ENCODE measurements around the gene HEXD. TPM values are rescaled to one million over a fixed set of nuclear protein-coding genes. Genes with fewer than 3 reads are reported as not detected.

The HEXD gene
- total RNA-seq, 4 donors from 2014 or later = 15.9 to 53.7 (median 39.8) TPM

DNA sequence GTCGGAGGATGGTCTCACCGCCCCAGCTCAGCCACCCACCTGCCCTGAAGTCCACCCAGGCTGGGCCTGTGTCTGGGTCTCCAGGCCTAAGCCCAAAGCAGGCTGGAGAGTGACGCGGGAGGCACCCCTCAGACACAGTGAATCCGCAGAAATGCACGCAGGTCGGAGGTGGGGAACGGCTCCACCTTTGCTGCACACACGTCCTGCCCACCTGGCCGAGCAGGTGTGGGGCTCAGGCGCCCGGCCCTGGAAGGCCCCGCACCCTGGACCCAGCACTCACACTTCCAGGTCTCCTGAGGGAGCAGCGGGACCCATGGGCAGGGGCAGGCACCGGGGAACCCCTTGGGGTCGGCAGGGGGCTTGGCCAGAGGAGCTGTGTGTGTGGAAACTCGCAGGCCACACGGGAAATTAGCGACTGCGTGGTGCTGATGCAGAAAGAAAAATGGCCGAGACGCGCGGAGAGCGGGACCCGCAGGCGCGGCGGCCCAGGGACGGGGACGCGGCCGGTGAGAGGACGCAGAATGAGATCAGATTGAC, 21.8 kb downstream of the HEXD start:
- no peaks in the 10 kb centered on the region for H3K36me3 ChIP-seq
- no peak for DNase-seq
- no peaks in the 10 kb centered on the region for H3K9me3 ChIP-seq
- intact Hi-C loops (cut with DNase I; ENCODE audit: low total_unique reads) = no loop called here
- TF ChIP-seq, protein P1, sequence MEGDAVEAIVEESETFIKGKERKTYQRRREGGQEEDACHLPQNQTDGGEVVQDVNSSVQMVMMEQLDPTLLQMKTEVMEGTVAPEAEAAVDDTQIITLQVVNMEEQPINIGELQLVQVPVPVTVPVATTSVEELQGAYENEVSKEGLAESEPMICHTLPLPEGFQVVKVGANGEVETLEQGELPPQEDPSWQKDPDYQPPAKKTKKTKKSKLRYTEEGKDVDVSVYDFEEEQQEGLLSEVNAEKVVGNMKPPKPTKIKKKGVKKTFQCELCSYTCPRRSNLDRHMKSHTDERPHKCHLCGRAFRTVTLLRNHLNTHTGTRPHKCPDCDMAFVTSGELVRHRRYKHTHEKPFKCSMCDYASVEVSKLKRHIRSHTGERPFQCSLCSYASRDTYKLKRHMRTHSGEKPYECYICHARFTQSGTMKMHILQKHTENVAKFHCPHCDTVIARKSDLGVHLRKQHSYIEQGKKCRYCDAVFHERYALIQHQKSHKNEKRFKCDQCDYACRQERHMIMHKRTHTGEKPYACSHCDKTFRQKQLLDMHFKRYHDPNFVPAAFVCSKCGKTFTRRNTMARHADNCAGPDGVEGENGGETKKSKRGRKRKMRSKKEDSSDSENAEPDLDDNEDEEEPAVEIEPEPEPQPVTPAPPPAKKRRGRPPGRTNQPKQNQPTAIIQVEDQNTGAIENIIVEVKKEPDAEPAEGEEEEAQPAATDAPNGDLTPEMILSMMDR (IDR thresholded peaks at IDR 0.05) = no peak
- TF ChIP-seq POLR2A (IDR thresholded peaks at IDR 0.05) = no peak
- no peaks in the 10 kb centered on the region for H3K27me3 ChIP-seq
- H3K27ac ChIP-seq = no peak overlapping the region
- no peaks in the 10 kb centered on the region for H3K4me1 ChIP-seq
- no peak overlapping the region for H3K4me3 ChIP-seq

DNA sequence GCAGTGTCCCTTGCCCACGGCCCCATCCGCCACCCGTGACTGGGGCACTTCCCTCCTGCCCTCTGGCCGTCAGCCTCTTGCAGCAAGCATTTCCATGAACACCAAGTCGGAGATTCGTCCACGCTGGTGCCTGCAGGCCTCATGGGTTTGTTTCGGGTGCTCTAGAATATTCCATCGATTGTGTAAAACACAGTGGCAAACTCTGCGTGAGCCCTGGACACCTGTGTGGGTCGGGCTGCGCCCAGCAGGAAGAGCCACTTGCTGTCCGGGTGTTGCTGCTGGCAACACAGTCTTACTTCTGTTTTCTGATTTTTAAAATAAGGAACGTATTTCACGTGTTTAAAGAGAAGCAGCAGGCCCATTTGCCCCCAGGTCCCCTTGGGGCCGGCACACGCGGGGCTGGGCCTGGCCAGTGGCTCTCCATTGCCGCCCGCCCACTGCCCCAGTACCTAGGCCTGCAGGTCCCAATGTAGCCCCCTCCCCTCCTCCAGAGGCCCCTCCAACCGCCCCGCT, 22.4 kb downstream of the HEXD start:
- DNase-seq = no peak
- H3K27me3 ChIP-seq = no peaks in the 10 kb centered on the region
- H3K9me3 ChIP-seq = no peaks in the 10 kb centered on the region
- H3K4me1 ChIP-seq = no peaks in the 10 kb centered on the region
- no peak overlapping the region for H3K4me3 ChIP-seq
- intact Hi-C loops (cut with DNase I; ENCODE audit: low total_unique reads) = no loop called here
- H3K36me3 ChIP-seq = no peaks in the 10 kb centered on the region
- TF ChIP-seq POLR2A (IDR thresholded peaks at IDR 0.05) = no peak
- TF ChIP-seq, protein P1 (IDR thresholded peaks at IDR 0.05) = no peak
- no peak overlapping the region for H3K27ac ChIP-seq

DNA sequence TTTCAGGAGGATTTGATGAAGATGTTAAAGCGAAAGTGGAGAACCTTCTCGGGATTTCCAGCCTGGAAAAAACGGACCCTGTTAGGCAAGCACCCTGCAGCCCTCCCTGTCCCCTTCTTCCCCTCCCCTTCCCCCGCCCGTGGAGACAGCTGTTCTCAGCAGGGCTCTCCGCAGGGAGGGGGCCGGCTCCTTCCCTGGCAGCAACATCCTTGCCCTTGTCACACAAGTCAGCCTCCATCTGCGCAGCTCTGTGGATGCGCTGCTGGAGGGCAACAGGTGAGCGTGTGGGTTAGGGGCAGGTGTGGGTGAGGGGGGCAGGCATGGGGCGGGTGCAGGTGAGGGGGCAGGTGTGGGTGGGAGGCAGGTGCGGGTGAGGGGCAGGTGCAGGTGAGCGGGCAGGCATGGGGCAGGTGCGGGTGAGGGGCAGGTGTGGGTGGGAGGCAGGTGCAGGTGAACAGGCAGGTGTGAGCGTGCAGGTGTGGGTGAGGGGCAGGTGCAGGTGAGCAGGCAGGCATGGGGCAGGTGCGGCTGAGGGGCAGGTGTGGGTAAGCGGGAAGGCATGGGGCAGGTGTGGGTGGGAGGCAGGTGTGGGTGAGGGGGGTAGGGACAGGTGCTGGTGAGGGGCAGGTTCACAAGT, 23.0 kb downstream of the HEXD start:
- Histone ChIP-seq H3K27ac (no peak overlapping the region), H3K4me3 (no peak overlapping the region), H3K4me1 (peaks cover 0 to 4% of the 10 kb centered on the region in 2 donors), H3K36me3 (no peaks in the 10 kb centered on the region), H3K9me3 (no peaks in the 10 kb centered on the region), H3K27me3 (no peaks in the 10 kb centered on the region)
- no peak for TF ChIP-seq POLR2A (IDR thresholded peaks at IDR 0.05)
- TF ChIP-seq, protein P1 (IDR thresholded peaks at IDR 0.05) = no peak
- intact Hi-C loops (cut with DNase I; ENCODE audit: low total_unique reads) = no loop called here
- no peak for DNase-seq

DNA sequence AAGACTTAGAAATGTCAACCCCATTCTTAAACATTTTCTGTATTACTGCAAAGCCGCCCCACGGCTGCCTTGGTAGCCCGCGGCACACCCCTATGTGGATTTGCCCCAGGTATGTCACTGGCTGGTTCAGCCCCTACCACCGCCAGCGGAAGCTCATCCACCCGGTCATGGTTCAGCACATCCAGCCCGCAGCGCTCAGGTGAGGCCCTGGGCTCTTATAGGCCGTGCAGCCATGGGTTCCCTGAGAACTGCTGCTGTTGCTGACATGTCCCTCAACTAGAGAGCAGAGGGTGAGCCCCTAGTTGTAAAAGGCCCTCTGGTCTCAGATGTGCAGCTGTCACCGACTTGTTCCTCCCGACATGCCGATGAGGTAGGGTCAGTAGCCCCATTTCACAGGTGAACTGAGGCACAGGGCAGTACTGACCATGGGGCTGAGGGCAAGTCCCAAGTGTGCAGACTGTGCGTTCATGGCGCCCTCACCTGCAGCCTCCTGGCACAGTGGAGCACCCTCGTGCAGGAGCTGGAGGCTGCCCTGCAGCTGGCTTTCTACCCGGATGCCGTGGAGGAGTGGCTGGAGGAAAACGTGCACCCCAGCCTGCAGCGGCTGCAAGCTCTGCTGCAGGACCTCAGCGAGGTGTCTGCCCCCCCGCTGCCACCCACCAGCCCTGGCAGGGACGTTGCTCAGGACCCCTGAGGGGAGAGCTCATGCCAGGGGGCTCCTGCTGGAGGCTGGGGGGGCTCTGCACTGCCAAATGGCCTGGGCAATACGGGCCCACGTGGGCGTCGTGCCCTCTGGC, 23.7 kb downstream of the HEXD start:
- DNase-seq = no peak
- Histone ChIP-seq H3K27ac (no peak overlapping the region), H3K4me1 (peaks cover 0 to 4% of the 10 kb centered on the region in 2 donors), H3K27me3 (no peaks in the 10 kb centered on the region), H3K4me3 (no peak overlapping the region), H3K9me3 (no peaks in the 10 kb centered on the region), H3K36me3 (no peaks in the 10 kb centered on the region)
- TF ChIP-seq, protein P1 (IDR thresholded peaks at IDR 0.05) = no peak
- no peak for TF ChIP-seq POLR2A (IDR thresholded peaks at IDR 0.05)
- intact Hi-C loops (cut with DNase I; ENCODE audit: low total_unique reads) = no loop called here

Data from uterus (tissue), 4 donors.